SK-MEL-5 (cell line): ENCODE measurements around the gene MDM4. TPM values are rescaled to one million over a fixed set of nuclear protein-coding genes. Genes with fewer than 3 reads are reported as not detected.
A peak's percentile ranks its signal among the peaks of the same experiment; 100 is the strongest.
"Not testable (repeated sequence)": the region's sequence is repeated elsewhere in the genome, so short reads cannot be mapped to it uniquely, and the experiment has no call there.

Experiments
- DNase-seq: peaks from one replicate; pipeline ENCODE4 v3.0.0-alpha.2; 2016; ENCODE audit warnings: low read depth, low spot score
- in situ Hi-C: cut with HindIII; loops from 2 replicates; pipeline ENCODE4 v1.10.0; 2016; ENCODE audit warnings: low sequenced_read_pairs, high pct_unique_total_duplicates, low pct_unique_long_range_greater_than_20kb
- total RNA-seq: library from RNA; depleted of rRNA; stranded (reverse); fragments of >200 nt; shearing (Covaris generic); gene quantifications from 2 replicates; pipeline ENCODE4 v1.2.3, GENCODE V29; 2014

Gene MDM4
- total RNA-seq, 1 experiment from 2014 or later, result 15.8 TPM

- in situ Hi-C loops, result no loop called here
- DNase-seq, result no peak
Measured at GRCh38 chr1:204541626-204542025, 25.4 kb downstream of the MDM4 start.

- DNase-seq, result no peak
- in situ Hi-C loops, result no loop called here
Measured at GRCh38 chr1:204544321-204544720, 28.1 kb downstream of the MDM4 start.

GRCh38 chr1:204545202-204545601 lies 29.0 kb downstream of the MDM4 start:
- in situ Hi-C loops, result no loop called here
- no peak for DNase-seq

- DNase-seq, result no peak
- in situ Hi-C loops, result no loop called here
Measured at GRCh38 chr1:204545881-204546280, 29.7 kb downstream of the MDM4 start.

- in situ Hi-C loops, result no loop called here
- DNase-seq, result no peak
Measured at GRCh38 chr1:204548265-204548664, 32.1 kb downstream of the MDM4 start.

- in situ Hi-C loops, result no loop called here
- no peak for DNase-seq
Measured at GRCh38 chr1:204549313-204549712, 33.1 kb downstream of the MDM4 start.

- in situ Hi-C loops, result no loop called here
- DNase-seq, result no peak
Measured at GRCh38 chr1:204550926-204551325, 34.7 kb downstream of the MDM4 start.

- in situ Hi-C loops, result no loop called here
Measured at GRCh38 chr1:204556458-204557052, 40.3 kb downstream of the MDM4 start.

GRCh38 chr1:204558467-204558866 lies 42.3 kb downstream of the MDM4 start:
- in situ Hi-C loops, result no loop called here
- no peak for DNase-seq

More at GRCh38 chr1:204556458-204557052, 40.3 kb downstream of the MDM4 start:
- no peak for DNase-seq

GRCh38 chr1:204560002-204560401 lies 43.8 kb downstream of the MDM4 start:
- DNase-seq, in situ Hi-C loops: not testable (repeated sequence)

GRCh38 chr1:204560590-204561150 lies 44.5 kb downstream of the MDM4 start:
- DNase-seq, result no peak
- in situ Hi-C loops, result no loop called here

- DNase-seq, result no peak
- in situ Hi-C loops, result no loop called here
Measured at GRCh38 chr1:204562075-204562990, 46.1 kb downstream of the MDM4 start.

- in situ Hi-C loops, result no loop called here
- no peak for DNase-seq
Measured at GRCh38 chr1:204563307-204563706, 47.1 kb downstream of the MDM4 start.

GRCh38 chr1:204563780-204564179 lies 47.6 kb downstream of the MDM4 start:
- no peak for DNase-seq
- in situ Hi-C loops, result no loop called here

GRCh38 chr1:204564835-204565234 lies 48.6 kb downstream of the MDM4 start:
- no peak for DNase-seq
- in situ Hi-C loops, result no loop called here

GRCh38 chr1:204565617-204566582 lies 49.7 kb downstream of the MDM4 start:
- in situ Hi-C loops, result no loop called here
- DNase-seq, result peak; percentile 88

- in situ Hi-C loops, result no loop called here
- no peak for DNase-seq
Measured at GRCh38 chr1:204566583-204566955, 50.4 kb downstream of the MDM4 start.

GRCh38 chr1:204567071-204567470 lies 50.9 kb downstream of the MDM4 start:
- DNase-seq, result peak; percentile 67
- in situ Hi-C loops, result no loop called here
